D721Med (cell line): Measurements from ENCODE around the gene CFAP97D2.
"Not testable (repeated sequence)": the region's sequence is repeated elsewhere in the genome, so short reads cannot be mapped to it uniquely, and the experiment has no call there.

Source experiments
- DNase-seq: peaks from one replicate; pipeline ENCODE4 v3.0.0; 2011; ENCODE audit warnings: low spot score; ENCODE audit not compliant: insufficient read length
- FAIRE-seq: peaks from 2 replicates; lab custom pipeline; 2011; peaks lifted over from hg19 to GRCh38; lab: Jason Lieb, UNC
- TF ChIP-seq, protein P1 (sequence below): IDR thresholded peaks from 2 replicates; pipeline ENCODE4 v1.5.1; 2012; ENCODE audit warnings: mild to moderate bottlenecking, control low read depth; ENCODE audit not compliant: insufficient read depth; ENCODE audit errors: missing control alignments

CFAP97D2 gene

DNA sequence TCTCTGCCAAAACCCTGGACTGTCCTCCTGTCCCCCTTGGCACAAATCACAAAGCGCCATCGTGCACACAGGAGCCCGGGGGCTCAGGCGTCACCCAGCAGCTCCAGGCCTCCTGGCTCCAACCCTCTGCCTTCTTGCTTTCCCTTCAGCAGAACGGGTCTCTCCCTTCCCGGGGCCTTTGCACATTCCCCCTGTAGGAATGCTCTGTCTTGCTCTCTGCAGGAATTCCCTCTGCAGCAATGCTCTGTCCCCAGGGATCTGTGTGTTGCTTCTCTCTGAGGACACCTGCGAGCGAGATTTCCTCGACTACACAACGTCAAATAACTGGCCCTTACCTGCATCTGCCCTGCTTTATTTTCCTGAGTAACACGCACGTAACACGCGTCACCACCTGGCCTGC, 33.3 kb upstream of the CFAP97D2 start:
- FAIRE-seq (no peak), DNase-seq (no peak)
- TF ChIP-seq, protein P1, sequence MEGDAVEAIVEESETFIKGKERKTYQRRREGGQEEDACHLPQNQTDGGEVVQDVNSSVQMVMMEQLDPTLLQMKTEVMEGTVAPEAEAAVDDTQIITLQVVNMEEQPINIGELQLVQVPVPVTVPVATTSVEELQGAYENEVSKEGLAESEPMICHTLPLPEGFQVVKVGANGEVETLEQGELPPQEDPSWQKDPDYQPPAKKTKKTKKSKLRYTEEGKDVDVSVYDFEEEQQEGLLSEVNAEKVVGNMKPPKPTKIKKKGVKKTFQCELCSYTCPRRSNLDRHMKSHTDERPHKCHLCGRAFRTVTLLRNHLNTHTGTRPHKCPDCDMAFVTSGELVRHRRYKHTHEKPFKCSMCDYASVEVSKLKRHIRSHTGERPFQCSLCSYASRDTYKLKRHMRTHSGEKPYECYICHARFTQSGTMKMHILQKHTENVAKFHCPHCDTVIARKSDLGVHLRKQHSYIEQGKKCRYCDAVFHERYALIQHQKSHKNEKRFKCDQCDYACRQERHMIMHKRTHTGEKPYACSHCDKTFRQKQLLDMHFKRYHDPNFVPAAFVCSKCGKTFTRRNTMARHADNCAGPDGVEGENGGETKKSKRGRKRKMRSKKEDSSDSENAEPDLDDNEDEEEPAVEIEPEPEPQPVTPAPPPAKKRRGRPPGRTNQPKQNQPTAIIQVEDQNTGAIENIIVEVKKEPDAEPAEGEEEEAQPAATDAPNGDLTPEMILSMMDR: no peak

DNA sequence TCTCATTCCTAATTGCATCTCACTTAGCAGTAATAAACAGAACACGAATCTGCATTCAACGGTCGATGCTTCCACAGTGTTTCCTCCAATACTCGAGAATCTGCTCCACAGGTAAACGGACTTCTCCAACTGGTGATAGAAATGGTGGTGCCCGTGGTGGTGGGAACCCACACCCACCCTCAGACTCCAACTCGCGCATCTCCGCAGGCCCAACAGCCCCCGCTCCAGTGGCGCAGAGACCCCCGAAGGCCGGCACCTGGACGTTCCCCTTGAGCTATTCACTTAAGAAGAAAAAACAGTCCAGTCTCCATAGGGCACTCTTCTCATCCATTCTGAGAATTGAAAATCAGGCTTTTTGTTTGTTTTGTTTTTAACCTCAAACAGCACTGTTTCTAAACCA, 32.9 kb upstream of the CFAP97D2 start:
- FAIRE-seq (no peak), DNase-seq (no peak)
- TF ChIP-seq, protein P1: no peak

DNA sequence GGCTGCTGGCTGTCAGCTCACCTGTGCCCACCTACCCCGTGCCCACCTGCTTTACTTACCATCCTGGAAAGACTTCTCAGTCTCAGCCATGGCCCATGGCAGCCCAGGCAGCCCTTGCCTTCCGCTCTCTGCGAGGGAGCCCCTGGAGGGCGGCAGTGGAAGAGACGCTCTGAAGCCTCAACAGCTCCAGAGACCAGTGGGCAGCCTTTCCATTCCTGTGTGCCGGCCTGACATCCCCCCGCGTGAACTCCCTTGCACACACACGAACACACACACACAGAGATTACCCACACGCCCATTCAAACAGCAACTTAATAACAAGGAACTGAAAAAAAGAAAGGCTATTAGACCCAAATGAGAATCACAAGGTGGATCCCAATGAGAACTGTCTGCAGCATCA, 32.4 kb upstream of the CFAP97D2 start:
- TF ChIP-seq, protein P1: no peak
- DNase-seq (no peak), FAIRE-seq (peak; percentile 55)

DNA sequence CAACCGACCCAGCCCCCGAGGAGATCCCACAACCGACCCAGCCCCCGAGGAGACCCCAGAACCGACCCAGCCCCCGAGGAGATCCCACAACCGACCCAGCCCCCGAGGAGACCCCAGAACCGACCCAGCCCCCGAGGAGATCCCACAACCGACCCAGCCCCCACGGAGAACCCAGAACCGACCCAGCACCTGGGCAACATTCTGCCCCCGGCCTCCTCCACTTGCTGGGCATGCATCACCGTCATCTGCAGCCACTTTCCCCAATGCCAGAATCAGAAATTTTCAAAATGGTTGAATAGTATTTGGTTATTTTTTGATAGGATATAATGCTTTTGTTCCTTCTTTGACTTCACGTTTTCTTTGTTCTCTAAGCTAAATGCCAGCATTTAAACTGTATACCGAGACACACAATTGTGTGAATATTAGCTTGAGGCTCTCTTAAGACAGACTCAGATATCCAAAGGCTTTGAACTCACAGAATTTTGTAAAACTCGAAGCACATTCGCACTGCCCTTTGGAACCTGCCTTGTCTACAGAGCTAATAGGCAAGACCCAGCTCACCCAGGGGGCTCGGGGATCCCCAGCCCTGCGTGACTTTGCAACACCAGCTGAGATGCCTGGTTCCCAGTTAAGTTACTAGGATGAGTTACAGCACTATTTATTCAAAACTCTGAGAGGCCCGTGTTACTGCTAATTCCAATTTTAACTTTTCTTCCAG, 31.1 kb upstream of the CFAP97D2 start:
- no peak for DNase-seq
- TF ChIP-seq, protein P1: no peak
- FAIRE-seq: no peak

DNA sequence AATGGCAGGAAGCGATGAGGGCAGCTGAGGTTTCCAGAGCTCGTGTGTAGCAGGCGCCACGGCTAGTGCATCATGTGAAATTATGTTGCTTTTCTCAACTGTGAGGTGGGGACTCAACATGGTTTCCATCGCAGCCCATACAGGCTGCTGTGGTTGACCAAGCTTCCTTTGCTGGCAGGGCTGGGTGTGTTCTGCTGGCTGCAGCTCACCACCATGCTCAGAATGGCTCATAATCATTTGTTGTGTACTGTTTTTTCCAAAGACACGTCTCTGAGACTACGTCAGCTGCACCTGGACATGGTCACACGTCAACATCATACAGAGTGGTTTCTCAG, 30.6 kb upstream of the CFAP97D2 start:
- TF ChIP-seq, protein P1: no peak
- FAIRE-seq: no peak
- peak; percentile 4 for DNase-seq

DNA sequence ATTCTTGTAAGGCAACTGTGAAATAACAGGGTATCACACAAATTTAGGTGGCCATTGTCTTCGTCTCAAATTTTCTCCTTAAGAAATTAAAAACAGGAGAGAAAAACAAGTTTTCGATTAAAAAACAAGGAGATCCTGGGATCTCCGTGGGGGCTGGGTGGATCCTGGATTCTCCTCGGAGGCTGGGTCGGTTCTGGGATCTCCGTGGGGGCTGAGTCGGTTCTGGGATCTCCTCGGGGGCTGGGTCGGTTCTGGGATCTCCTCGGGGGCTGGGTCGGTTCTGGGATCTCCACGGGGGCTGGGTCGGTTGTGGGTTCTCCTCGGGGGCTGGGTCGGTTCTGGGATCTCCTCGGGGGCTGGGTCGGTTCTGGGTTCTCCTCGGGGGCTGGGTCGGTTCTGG, 30.2 kb upstream of the CFAP97D2 start:
- DNase-seq, FAIRE-seq: not testable (repeated sequence)

DNA sequence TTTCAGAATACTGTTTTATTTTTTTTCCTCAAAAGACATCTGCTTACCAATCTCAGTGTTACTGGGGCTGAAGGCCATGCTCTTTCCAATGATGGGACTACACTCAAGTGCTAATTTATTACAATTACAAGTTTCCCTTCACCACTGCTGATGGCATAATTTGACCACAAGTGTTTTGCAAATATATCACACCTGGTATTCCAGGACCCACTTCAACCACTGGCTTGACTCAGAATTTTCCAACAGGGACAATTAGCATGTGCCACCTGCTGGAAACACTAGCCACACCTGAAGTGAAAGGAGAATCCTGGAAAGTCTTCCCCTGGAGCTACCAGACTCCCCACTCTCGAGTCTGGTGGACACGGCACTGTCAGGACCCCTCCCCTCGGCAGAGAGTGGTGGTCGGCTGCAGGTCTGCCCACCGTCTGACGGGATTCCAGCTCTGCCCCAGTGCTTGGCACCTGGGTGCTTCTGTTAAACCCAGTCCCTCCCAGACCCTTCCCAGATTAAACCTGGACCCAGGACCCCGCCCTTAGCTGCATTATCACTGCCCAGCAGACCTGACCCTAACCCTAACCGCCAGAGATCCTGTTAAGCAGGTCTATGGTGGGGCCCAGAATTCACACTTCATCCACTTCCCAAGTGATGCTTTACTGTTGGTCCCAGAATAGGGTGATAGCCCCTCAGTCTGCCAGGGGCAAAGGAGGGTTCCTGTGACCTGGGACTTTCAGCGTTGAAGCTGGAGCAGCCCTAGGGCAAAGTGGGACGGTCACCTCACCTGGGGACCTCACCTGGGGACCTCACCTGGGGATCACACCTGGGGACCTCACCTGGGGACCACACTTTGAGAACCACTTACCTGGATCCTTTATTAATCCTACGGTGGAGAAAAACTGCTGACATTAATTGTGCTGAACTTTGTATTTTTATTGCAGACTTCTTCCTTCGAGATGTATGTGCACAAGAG, 29.0 kb upstream of the CFAP97D2 start:
- peak; percentile 9 for DNase-seq
- TF ChIP-seq, protein P1: no peak
- no peak for FAIRE-seq
